Glutamatergic neuron (in vitro differentiated cells): Measurements from ENCODE around the gene VEPH1. TPM values are rescaled to one million over a fixed set of nuclear protein-coding genes. Genes with fewer than 3 reads are reported as not detected.

Experiments
- DNase-seq: peaks from one replicate; pipeline ENCODE4 v3.0.0; 2022
- H3K27ac Mint-ChIP-seq: one replicate; pipeline ENCODE4 v1.8.0; 2020; ENCODE audit warnings: mild to moderate bottlenecking, mixed read lengths, inconsistent platforms; ENCODE audit not compliant: unreplicated experiment
- H3K27me3 Mint-ChIP-seq: one replicate; pipeline ENCODE4 v1.8.0; 2020; ENCODE audit warnings: mild to moderate bottlenecking, moderate library complexity, mixed read lengths, inconsistent platforms; ENCODE audit not compliant: unreplicated experiment
- H3K36me3 Mint-ChIP-seq: one replicate; pipeline ENCODE4 v1.8.0; 2020; ENCODE audit warnings: mild to moderate bottlenecking, mixed read lengths, inconsistent platforms; ENCODE audit not compliant: unreplicated experiment
- H3K4me1 Mint-ChIP-seq: one replicate; pipeline ENCODE4 v1.8.0; 2020; ENCODE audit warnings: mild to moderate bottlenecking, low read depth, mixed read lengths, inconsistent platforms; ENCODE audit not compliant: unreplicated experiment
- H3K4me3 Mint-ChIP-seq: one replicate; pipeline ENCODE4 v1.8.0; 2020; ENCODE audit warnings: mild to moderate bottlenecking, mixed read lengths, inconsistent platforms; ENCODE audit not compliant: unreplicated experiment
- H3K9me3 Mint-ChIP-seq: one replicate; pipeline ENCODE4 v1.8.0; 2020; ENCODE audit warnings: mild to moderate bottlenecking, moderate library complexity, mixed read lengths, inconsistent platforms; ENCODE audit not compliant: unreplicated experiment
- CTCF ChIP-seq: fragments of 200-600 bp; sonication (generic); IDR thresholded peaks from one replicate; pipeline ENCODE4 v1.5.0; 2021; ENCODE audit not compliant: partially characterized antibody, unreplicated experiment
- total RNA-seq: library from RNA; stranded (reverse); fragmentation: NEBNext Ultra II Directional; extraction: Animal tissue kit (Norgen Biotek cat#: 25700); gene quantifications from one replicate; pipeline ENCODE4 v1.2.1, GENCODE V29; 2021; ENCODE audit not compliant: unreplicated experiment

Gene VEPH1
- total RNA-seq, 1 donor from 2014 or later, result 9.3 TPM

GRCh38 chr3:157232141-157232540, 271.1 kb downstream of the VEPH1 start:
- H3K4me3 Mint-ChIP-seq, result no peak overlapping the region
- peaks cover 2% of the 10 kb centered on the region for H3K27me3 Mint-ChIP-seq
- no peak for TF ChIP-seq CTCF
- no peaks in the 10 kb centered on the region for H3K9me3 Mint-ChIP-seq
- no peaks in the 10 kb centered on the region for H3K4me1 Mint-ChIP-seq
- H3K36me3 Mint-ChIP-seq, result no peaks in the 10 kb centered on the region
- no peak overlapping the region for H3K27ac Mint-ChIP-seq
- DNase-seq, result no peak

- no peaks in the 10 kb centered on the region for H3K4me1 Mint-ChIP-seq
- TF ChIP-seq CTCF, result no peak
- H3K27ac Mint-ChIP-seq, result no peak overlapping the region
- no peak for DNase-seq
- H3K36me3 Mint-ChIP-seq, result no peaks in the 10 kb centered on the region
- H3K27me3 Mint-ChIP-seq, result peaks cover 2% of the 10 kb centered on the region
- H3K9me3 Mint-ChIP-seq, result no peaks in the 10 kb centered on the region
- no peak overlapping the region for H3K4me3 Mint-ChIP-seq
Measured at GRCh38 chr3:157231071-157231470, 272.1 kb downstream of the VEPH1 start.

GRCh38 chr3:157226173-157226847, 276.9 kb downstream of the VEPH1 start:
- H3K27me3 Mint-ChIP-seq, result no peaks in the 10 kb centered on the region
- H3K36me3 Mint-ChIP-seq, result no peaks in the 10 kb centered on the region
- no peaks in the 10 kb centered on the region for H3K4me1 Mint-ChIP-seq
- no peak overlapping the region for H3K27ac Mint-ChIP-seq
- no peak overlapping the region for H3K4me3 Mint-ChIP-seq
- no peak for TF ChIP-seq CTCF
- DNase-seq, result no peak
- H3K9me3 Mint-ChIP-seq, result no peaks in the 10 kb centered on the region

GRCh38 chr3:157225001-157225400, 278.2 kb downstream of the VEPH1 start:
- TF ChIP-seq CTCF, result no peak
- no peak overlapping the region for H3K4me3 Mint-ChIP-seq
- DNase-seq, result no peak
- no peaks in the 10 kb centered on the region for H3K4me1 Mint-ChIP-seq
- no peaks in the 10 kb centered on the region for H3K27me3 Mint-ChIP-seq
- H3K9me3 Mint-ChIP-seq, result no peaks in the 10 kb centered on the region
- no peaks in the 10 kb centered on the region for H3K36me3 Mint-ChIP-seq
- H3K27ac Mint-ChIP-seq, result no peak overlapping the region

GRCh38 chr3:157220883-157221282, 282.3 kb downstream of the VEPH1 start:
- Mint-ChIP-seq H3K36me3 (no peaks in the 10 kb centered on the region), H3K27me3 (no peaks in the 10 kb centered on the region), H3K27ac (no peak overlapping the region), H3K4me3 (no peak overlapping the region), H3K4me1 (no peaks in the 10 kb centered on the region), H3K9me3 (no peaks in the 10 kb centered on the region)
- no peak for DNase-seq
- TF ChIP-seq CTCF, result no peak
